Esophagus squamous epithelium (tissue), 5 donors: ENCODE measurements around the gene GSE1. TPM values are rescaled to one million over a fixed set of nuclear protein-coding genes. Genes with fewer than 3 reads are reported as not detected.

Experiments used
- DNase-seq: peaks from one replicate; lab custom pipeline; 2025; lab: John Stamatoyannopoulos, UW
- H3K27ac ChIP-seq, 4 donors: fragments of 200-600 bp; sonication (generic); one replicate each; pipeline ENCODE4 v1.5.1; 2016 to 2019; ENCODE audit warnings: mild to moderate bottlenecking in 1 of 4
- H3K27me3 ChIP-seq, 4 donors: fragments of 200-600 bp; sonication (generic); 1 replicate in 3 of 4; 2 replicates in 1 of 4; pipeline versions ENCODE4 v1.5.1 to v1.6.0; 2017 to 2021; ENCODE audit warnings: antibody characterized with exemption in 1 of 4
- H3K36me3 ChIP-seq, 3 donors: fragments of 200-600 bp; sonication (generic); one replicate each; pipeline ENCODE4 v1.5.1; 2016 to 2019
- H3K4me1 ChIP-seq, 3 donors: fragments of 200-600 bp; sonication (generic); one replicate each; pipeline ENCODE4 v1.5.1; 2017 to 2019
- H3K4me3 ChIP-seq, 4 donors: fragments of 200-600 bp; sonication (generic); 1 replicate in 3 of 4; 2 replicates in 1 of 4; pipeline ENCODE4 v1.5.1; 2016 to 2019; ENCODE audit warnings: mild to moderate bottlenecking in 2 of 4, moderate library complexity in 1 of 4
- H3K9me3 ChIP-seq, 3 donors: fragments of 200-600 bp; sonication (generic); one replicate each; pipeline ENCODE4 v1.5.1; 2016 to 2019
- POLR2A ChIP-seq, 4 donors: fragments of 450-650 bp; IDR thresholded peaks; one replicate each; pipeline ENCODE4 v1.6.1; 2017; ENCODE audit warnings: antibody characterized with exemption in 4 of 4, mild to moderate bottlenecking in 4 of 4, moderate library complexity in 3 of 4
- WGBS, 2 donors: methylation state at CpG; one replicate each; pipeline ENCODE4 v1.1.5; 2018; 5-methylcytosine and 5-hydroxymethylcytosine counted together
- intact Hi-C: fragments of 100-400 bp; cut with DNase I; formaldehyde crosslinking; loops from one replicate; pipeline ENCODE4 v1.15.0; 2022
- total RNA-seq, 4 donors: library from RNA; depleted of rRNA; stranded (reverse); fragments of >200 nt; gene quantifications; one replicate each; pipeline ENCODE4 v1.1.0, GENCODE V29; 2016
- TF ChIP-seq, protein P1 (sequence below), 6 experiments: fragments of 450-650 bp in 4 of 6; fragments of 200-600 bp in 2 of 6; sonication (generic) in 2 of 6; IDR thresholded peaks; one replicate each; pipeline ENCODE4 v1.5.1; 2016 to 2019; ENCODE audit warnings: antibody characterized with exemption in 6 of 6, mild to moderate bottlenecking in 4 of 6, moderate library complexity in 4 of 6
- donor health status: DM: yes; HTN: yes; CAD: no.

GSE1 gene
- total RNA-seq, 4 donors from 2014 or later = 24.6 to 33.6 (median 28.9) TPM

DNA sequence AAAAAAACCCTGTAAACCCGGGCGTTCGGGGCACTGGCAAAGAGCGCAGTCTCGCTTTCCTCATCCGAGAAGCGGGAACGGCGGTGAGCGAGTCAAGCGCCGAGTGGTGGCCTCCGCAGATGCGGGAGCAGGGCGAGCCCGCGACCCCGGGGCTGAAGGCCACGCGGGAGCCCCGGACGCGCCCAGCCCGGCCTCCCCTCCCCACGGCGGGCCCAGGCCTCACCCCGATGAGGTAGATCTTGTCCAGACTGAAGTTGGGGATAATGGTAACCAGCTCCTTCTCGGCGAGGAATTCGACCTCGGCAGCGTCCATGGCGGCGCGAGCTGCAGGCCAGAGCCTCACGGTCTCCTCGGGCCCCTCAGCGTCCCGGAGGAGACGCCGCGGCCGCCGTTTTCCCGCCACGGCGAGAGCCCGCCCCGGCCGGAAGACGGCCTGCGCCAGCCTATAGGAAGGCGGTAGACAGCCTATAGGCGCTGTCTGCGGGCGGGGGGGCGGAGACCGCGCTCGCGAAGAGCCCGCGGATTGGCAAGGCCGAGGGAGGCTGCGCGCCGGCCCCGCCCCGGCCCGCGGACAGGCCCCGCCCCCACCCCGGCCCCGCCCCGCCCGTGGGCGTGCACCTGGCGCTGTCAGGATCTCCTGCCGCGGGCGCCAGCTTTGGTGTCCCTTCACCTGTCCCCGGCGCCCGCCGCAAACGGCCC lies 75.6 kb downstream of the GSE1 start, which contains the start of gene GINS2:
Gene GINS2 (minus strand): TSS at position 369 of the 699 bp plus-strand sequence. CDS start 56 bp downstream, at position 313.
- Histone ChIP-seq H3K27ac (peak within 1 kb of the TSS in 1 of 4 donors; percentile 23), H3K4me3 (peak within 1 kb of the TSS; percentile 52 to 72 (median 70)), H3K4me1 (peaks cover 8 to 31% (median 8%) of the 10 kb centered on the region in 3 donors), H3K27me3 (peaks cover 0 to 31% (median 0%) of the 10 kb centered on the region in 4 donors), H3K36me3 (no peaks in the 10 kb centered on the region), H3K9me3 (no peaks in the 10 kb centered on the region)
- TF ChIP-seq, protein P1, sequence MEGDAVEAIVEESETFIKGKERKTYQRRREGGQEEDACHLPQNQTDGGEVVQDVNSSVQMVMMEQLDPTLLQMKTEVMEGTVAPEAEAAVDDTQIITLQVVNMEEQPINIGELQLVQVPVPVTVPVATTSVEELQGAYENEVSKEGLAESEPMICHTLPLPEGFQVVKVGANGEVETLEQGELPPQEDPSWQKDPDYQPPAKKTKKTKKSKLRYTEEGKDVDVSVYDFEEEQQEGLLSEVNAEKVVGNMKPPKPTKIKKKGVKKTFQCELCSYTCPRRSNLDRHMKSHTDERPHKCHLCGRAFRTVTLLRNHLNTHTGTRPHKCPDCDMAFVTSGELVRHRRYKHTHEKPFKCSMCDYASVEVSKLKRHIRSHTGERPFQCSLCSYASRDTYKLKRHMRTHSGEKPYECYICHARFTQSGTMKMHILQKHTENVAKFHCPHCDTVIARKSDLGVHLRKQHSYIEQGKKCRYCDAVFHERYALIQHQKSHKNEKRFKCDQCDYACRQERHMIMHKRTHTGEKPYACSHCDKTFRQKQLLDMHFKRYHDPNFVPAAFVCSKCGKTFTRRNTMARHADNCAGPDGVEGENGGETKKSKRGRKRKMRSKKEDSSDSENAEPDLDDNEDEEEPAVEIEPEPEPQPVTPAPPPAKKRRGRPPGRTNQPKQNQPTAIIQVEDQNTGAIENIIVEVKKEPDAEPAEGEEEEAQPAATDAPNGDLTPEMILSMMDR (IDR thresholded peaks at IDR 0.05) = no peak
- TF ChIP-seq POLR2A (IDR thresholded peaks at IDR 0.05) = no peak
- WGBS, 2 donors = 0 to 2% methylated on average over 28 to 30 of the region's 86 CpGs
- intact Hi-C loops = no loop called here
- DNase-seq = peak; percentile 33

DNA sequence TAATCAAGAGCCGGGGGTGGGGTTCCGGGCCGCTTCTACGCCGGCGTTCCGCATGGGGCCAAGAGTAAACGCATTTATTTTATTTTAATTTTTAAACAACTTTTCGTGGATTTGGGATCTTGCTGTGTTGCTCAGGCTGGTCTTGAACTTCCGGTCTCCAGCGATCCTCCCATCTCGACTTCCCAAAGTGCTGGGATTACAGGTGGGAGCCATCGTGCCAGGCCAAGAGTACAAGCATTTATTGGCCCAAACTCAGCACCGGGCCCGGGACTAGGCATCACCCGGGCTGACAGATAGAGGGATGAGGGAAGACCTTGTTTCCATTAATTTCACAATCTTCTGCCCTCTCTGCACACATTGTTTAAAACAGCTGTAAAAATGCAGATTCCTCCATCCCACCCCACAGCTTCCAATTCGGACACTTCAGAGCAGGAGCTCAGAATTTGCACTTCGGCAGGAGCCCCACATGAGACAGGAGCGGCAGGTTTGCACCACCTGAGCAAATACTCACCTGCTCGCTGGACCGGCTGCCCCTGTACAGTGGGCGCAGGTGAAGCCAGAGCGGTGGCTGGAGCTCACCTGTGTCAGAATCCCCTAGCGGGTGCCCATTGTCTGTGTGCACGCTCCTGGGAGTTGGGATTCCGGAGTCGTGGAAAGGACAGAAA lies 76.3 kb downstream of the GSE1 start:
- 24 to 27% methylated on average over 19 to 27 of the region's 27 CpGs for WGBS, 2 donors
- peak overlapping the region; percentile 35 to 72 (median 70) for H3K4me3 ChIP-seq
- H3K4me1 ChIP-seq = peaks cover 8 to 31% (median 8%) of the 10 kb centered on the region in 3 donors
- no peaks in the 10 kb centered on the region for H3K9me3 ChIP-seq
- TF ChIP-seq, protein P1 (IDR thresholded peaks at IDR 0.05) = no peak
- no peak for TF ChIP-seq POLR2A (IDR thresholded peaks at IDR 0.05)
- H3K27me3 ChIP-seq = peaks cover 0 to 35% (median 0%) of the 10 kb centered on the region in 4 donors
- intact Hi-C loops = no loop called here
- DNase-seq = no peak
- H3K36me3 ChIP-seq = no peaks in the 10 kb centered on the region
- no peak overlapping the region for H3K27ac ChIP-seq

DNA sequence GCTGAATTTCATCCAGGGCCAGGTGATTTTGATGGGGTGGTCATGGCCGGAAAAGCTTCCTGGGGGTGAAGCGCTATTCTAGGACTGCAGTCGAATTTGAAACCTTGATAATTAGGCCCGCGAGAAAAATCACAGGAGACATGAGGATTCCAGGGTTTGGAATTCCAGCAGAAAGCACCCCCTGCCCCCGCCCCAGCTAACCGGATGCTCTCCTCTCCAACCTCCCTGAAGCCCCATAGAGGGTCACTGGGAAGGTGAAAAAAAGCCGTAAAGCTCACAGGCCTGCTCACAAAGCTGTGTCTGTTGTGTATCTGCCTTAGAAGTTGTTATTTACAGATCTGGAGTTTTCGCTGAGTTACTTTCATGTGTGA lies 76.8 kb downstream of the GSE1 start:
- no peak for TF ChIP-seq POLR2A (IDR thresholded peaks at IDR 0.05)
- TF ChIP-seq, protein P1 (IDR thresholded peaks at IDR 0.05) = no peak
- DNase-seq = no peak
- Histone ChIP-seq H3K27ac (no peak overlapping the region), H3K4me3 (no peak overlapping the region), H3K36me3 (no peaks in the 10 kb centered on the region), H3K27me3 (peaks cover 0 to 41% (median 0%) of the 10 kb centered on the region in 4 donors), H3K9me3 (no peaks in the 10 kb centered on the region), H3K4me1 (peaks cover 8 to 31% (median 8%) of the 10 kb centered on the region in 3 donors)
- intact Hi-C loops = no loop called here
- whole genome bisulfite sequencing, 2 donors = 62 to 64% methylated on average over 8 to 9 of the region's 9 CpGs

DNA sequence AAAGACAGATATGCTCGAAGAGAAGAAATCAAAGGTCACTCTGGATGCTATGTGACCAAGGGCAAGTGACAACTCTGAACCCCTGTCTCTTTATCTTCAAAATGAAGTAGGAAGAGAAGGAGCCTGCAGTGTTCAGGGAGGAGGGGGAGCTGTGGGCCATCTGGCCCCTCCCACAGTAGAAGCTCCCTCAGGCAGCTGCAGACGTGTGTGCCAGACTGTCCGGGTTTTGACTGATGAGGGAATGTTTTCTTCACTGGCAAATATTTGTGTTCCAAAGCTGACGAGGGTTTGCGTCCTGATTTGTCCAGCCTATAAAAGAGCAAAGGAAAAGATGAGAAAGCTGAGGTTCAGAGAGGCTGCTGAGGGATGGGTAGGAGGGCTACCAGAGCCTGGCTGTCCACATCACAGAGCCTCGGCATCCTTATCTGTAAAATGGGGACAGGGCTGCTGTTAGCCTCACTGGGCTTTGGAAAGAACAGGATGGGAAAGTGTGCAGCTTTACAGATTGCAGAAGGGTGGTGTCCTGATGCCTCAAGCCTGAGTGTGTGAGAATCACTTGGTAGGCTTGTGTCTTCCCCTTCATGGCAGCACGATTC lies 77.4 kb downstream of the GSE1 start:
- intact Hi-C loops = no loop called here
- no peak for DNase-seq
- no peak overlapping the region for H3K27ac ChIP-seq

More for the DNA sequence above, 77.4 kb downstream of the GSE1 start:
- no peak for TF ChIP-seq POLR2A (IDR thresholded peaks at IDR 0.05)
- TF ChIP-seq, protein P1 (IDR thresholded peaks at IDR 0.05) = no peak
- H3K36me3 ChIP-seq = no peaks in the 10 kb centered on the region
- 28 to 46% methylated on average over 7 of the region's 7 CpGs for WGBS, 2 donors
- H3K4me3 ChIP-seq = no peak overlapping the region
- H3K4me1 ChIP-seq = peaks cover 8 to 31% (median 8%) of the 10 kb centered on the region in 3 donors
- H3K9me3 ChIP-seq = no peaks in the 10 kb centered on the region
- peaks cover 0 to 47% (median 0%) of the 10 kb centered on the region in 4 donors for H3K27me3 ChIP-seq
